Measurements from ENCODE around the gene FZD10.

Gene FZD10

DNA sequence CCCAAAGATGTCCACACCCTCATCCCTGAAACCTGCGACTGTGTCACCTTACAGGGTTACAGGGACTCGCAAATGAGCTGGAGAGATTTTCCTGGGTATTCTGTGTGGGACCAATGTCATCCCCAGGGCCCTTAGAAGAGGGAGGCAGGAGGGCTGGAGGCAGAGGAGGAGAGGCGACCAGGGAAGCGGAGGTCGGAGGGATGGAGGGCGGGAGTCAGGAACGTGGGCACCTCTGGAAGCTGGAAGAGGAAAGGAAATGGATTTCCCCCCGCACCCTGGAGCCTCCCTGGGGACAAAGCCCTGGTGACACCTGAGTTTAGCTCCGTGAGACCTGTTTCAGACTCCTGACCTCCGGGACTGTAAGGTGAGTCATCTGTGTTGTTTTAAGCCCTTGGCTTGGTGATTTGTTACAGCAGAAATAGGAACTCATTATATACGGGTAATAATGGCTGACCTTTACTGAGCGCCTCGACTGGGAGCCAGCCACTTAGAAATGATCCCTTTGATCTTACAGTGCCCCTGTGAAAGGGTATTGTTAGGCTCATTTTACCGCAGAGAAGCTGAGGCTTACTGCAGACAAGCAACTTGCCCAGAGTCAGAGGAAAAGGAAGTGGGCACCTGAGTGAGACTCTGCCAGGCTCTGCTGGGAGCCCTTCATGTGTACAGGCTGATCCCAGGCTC lies 29.3 kb upstream of the FZD10 start:
- DNase-seq: no peak

DNA sequence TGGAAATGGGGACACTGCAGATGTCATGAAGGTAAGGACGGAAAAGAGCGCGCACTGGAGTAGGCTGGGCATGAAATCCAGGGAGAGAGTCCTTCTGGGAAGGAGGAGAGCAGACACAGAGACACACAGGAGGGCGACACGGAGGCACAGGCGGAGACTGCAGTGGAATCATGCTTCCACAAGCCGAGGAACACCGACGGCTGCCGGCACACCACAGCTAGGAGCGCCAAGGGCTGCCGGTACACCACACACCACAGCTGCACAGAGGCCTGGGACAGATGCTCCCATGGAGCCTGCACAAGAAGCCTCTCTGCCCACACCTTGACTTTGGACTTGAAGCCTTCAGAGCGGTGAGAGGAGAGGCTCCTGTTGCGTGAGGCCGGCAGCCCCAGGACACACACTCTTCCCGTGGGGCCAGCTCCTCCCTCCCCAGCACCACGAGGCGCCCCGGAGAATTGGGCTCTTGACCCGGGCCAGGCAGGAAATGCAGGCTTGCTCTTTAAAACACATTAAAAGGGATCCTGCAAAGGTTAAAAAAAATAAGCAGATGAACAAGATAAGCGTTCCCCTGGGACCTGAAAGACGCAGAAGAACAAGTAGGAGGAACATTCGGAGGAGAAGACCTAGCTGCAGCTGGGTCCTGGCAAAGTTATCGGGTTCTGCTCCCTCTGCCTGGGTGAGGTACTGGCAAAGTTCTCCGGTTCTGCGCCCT lies 28.3 kb upstream of the FZD10 start:
- DNase-seq: no peak

DNA sequence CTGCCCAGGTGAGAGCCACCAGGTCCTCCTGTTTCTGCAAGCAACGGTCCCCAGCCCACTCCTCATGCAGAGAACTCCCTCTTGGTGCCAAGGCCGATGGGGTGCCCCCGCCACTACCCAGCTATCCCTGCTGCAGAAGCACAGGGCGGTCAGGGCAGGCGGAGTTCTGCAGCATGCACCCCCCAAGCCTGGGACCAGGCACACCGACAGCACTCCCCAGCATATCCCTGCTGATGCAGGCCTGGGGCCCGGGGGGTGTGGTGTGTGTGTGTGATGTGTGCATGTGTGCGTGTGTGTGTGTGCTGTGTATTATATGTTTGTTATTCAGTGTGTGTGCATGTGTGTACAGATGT lies 27.7 kb upstream of the FZD10 start:
- no peak for DNase-seq

DNA sequence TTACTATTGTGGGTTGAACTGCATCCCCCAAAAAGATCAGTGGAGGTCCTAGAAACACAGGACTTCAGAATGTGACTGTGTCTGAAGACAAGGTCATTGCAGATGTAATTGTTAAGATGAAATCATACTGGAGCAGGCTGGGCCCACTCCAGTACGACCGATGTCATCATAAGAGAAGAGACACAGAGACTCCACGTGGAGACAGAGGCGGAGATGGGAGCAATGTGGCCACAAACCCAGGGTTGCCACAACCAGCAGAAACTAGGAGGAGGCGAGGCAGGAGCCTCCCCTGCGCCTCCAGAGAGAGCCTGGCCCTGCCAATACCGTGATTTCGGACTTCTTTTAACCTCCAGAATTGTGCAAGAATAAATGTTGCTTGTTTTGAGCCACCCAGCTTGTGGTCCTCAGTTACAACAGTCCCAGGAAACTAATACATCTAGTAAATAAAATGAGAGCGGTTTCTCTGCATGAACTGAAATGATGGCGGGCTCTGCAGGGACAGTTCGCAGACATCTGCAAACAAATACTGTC lies 25.7 kb upstream of the FZD10 start:
- DNase-seq: no peak

DNA sequence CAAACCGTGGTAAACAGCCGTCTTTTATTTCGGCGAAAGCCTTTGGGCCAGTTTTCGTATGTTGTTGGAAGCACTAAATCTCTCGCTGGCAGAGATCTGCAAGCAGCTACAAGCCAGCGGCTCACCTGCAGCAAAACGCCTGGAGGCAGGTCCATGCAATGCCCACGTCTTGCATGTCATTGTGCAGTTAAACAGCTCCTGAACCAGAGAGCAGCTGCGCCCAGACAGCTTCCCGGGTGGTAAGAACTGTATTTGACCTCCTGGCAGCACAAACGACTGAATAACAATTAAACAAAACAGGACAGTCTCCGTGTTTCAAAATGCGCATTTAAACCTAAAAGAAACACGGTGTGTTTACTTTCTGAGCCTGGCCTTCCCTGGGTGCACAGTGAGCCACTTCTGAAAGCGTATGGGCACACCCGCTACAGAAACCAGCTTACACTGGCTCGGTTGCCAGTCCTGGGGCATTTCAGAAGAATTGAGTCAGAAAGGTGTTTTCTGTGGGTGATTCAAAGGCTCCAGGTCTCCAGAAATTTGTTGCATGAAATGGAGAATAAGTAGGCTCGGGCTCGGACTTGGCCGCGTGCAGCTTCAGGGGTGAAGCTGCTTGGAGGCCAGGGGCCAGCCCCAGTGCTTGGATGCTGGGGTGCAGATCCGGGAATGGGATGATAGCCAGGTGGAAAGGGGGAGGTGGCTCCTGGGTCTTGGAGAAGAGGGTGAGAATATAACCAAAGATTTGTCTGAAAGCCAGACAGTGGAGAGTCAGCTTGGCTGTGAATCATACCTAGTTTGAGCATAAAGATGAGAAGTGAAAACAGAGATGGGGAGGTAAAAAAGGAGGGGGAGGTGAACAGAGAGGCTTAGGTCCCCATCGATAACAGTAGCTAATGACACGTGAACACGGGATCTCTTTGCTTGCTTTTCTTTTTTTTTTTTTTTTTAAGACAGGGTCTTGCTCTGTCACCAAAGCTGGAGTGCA lies 24.9 kb upstream of the FZD10 start:
- no peak for DNase-seq

DNA sequence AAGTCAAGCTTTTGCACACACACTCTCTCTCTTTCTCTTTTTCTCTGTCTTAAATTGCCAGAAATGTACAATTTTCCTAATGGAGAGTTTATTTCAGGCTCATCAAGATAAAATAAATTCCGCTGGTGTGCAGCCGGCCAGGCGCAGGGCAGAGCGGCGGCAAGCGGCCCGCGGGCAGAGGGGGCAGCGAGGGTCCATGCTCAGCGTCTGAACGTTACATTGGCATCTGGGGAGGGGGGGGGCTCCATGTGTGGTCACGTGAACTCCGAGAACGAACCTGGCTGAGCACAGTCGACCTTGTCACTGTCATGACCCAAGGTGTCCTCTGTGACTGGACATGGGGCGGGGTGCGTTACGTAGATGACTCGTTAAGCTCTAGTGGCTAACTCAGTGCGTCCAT lies 23.8 kb upstream of the FZD10 start:
- no peak for DNase-seq

DNA sequence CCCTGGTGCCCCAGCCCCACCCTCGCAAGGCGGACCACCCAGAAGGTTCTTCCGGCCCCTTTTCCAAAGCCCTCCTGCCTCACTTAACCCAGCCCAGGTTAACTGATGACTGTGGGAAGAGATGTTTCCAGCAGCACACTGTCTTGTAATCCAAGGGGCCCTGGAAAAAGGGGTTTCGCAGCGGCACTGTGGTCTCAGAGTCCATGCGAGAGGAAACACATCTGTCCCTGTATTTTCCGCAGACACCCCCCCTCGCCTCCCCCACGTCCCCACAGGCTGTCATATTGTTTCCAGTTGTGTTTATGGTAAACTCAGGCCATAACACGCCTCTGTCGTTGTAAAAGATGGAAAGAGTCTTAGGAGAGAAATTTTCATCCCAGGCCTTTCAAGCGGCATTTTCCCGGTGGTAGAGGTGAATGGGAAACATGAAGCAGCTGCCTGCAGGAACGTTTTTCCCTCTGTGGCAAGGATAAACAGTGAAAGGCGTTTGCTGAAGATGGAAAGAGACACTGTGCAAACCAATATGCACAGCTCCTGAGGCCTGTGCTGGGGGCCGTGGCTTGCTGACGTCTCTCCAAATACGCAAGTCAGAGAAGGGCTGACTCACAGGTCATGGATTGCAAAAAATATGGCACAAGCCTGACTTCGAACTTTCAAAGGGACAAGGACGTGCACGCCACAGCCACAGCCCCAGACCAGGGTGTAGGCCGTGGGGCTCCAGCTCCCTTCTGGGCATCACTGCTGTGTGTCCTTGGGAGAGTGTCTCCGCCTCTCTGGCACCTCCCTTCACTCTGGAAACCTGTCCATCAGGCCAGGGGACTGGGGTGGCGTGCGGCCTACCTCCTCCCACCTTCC lies 22.5 kb upstream of the FZD10 start:
- no peak for DNase-seq

DNA sequence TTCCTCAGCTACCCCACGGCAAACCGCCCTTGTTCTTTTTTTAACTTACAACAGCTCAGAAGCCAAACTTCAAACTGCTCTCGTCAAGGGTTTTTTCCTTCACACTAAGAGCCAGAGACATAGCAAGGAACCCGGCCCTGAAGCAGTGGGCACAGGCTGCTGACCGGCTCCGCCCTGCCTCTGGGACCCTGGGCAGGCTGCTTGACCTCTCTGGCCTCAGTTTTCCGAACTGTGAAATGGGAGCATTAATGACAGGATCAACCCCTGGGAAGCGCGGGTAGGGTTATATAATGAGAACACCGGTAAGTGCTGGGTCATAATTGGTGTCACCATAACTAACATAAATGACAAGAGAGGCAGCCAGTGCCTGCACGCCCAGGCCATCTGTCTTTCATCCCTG lies 21.2 kb upstream of the FZD10 start:
- no peak for DNase-seq

DNA sequence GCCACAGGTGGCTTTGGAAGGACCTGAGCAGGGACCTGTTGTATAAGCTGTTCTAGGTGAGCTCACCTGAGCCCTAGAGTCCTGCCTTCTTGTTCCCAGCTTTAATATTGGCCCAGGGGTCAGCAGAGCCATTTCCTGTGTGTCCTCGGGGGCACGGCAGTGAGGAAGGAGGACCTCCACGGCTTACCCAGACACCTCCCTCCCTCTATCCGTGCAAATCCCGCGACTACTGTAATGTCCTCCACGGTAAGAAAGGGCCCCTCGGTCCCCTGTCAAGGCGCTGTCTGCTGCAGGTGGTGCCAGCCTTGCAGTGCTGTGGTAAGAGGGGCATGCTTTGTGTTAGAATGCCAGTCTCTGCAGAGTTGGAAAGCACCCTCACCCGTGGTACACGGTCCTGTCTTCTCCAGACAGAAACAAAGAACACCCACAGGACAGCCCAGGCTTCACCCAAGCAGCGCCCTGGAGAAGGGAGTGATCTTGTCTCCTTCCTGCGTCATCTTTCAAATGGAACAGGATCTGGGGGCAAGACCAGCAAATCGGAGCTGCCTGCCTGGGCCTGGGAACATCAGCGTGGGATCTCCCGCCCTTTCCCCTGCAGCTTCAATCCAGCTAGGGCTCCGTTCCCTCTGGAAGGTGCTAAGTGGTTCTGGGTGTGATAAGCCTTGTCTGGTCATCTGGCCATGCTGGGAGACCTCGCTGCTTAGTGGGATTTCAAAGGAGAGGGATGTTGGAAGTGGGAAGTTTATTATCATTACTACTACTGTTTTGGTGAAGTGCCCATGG lies 20.2 kb upstream of the FZD10 start:
- DNase-seq: no peak

DNA sequence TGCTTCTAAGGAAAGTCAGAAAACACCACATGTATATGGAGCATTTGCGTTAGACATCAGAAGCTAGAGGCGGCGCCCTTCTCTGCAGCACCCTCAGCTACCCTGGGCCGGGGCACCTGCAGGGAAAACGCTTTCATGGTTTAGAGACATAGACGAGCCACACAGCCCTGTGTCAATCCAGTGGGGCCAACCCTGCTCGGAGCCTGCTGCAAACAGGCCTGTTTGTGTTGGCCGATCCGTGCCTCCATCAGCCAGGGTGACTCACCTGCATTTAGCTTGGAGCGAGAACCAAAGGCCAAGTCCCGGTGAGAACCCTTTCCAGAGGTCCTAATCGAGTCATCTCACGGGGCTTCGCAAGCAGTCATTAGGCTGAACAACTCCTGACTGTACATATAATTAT lies 19.5 kb upstream of the FZD10 start:
- DNase-seq: no peak

DNA sequence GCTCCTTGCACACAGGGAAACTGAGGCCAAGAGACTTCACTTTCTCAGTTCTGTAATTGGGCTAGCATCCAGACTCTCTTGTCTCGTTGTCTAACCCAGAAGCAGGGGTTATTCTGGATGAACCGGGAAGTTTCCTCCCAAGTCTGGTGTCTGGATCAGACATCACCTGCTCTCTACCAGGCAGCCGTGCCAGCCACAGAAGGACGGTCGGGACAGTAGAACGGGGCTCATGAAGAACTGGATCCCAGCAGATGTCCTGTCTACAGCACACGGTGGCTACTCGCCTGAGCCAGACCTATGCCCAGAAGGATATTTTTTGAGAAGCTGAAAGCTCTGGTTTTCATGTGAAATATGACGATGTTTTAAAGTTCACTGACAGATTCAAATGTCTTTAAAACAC lies 19.1 kb upstream of the FZD10 start:
- no peak for DNase-seq

DNA sequence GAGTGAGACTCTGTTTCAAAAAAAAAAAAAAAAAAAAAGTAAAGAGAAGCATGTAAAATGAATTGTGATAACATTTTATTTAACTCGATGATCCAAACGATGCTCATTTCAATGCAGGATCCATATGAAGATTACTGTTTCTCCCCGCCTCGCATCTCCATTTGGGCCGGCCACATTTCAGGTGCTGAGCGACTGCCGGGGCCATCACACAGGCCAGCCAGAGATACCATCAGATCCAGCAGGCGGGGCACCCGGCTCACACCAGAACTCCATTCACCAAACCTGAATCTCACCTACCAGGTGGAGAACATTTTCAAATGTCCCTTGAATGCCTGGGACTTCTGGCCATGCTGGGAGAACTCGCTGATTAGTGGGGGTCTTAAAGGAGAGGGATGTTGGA lies 18.0 kb upstream of the FZD10 start:
- DNase-seq: no peak

DNA sequence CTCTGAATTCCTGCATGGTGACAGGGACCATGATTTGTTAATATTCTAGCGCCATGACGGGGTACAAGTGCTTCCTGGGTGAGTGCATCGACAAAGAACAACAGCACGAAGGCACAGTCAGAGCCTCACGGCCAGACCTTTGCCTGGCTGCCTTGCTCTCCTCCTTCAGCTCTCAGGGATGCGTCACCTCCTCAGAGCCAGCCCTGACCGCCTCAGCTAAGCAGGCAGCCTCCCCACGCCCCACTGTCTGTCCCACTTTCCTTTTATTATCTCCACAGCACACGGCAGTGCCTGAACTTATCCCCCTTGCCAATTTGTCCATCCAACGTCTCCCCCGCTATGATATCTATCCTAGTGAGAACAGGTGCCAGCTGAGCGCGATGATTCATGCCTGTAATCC lies 16.5 kb upstream of the FZD10 start:
- no peak for DNase-seq

DNA sequence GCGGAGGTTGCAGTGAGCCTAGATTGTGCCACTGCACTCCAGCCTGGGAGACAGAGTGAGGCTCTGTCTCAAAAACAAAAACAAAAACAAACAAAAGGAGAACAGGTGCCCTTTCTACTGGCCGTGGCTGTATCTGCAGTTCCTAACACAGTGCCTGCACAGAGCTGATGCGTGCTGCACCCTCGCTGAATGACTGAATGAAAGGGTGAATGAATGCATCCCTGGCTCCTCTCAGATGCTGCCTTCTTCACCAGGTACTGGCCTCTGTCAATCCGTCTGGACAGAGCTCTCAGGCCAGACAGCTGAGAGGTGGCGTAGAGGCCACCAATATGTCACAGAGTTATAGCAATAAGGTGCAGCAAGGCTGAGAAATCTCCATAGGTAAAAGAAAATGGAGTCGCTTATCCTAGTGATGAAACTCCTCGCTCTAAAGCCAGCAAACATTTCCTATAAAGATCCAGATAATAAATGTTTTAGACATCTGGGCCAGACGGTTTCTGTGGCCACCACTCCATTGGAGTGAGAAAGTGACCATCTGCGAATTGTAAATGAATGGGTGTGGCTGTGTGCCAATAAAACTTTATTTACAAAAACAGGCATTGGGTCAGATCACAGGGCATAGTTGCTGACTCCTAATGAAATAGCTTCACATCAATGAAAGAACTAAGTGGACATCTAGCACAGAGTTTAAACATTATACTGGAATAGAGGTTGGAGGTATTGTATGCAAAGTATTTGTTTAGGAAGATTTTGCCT lies 15.9 kb upstream of the FZD10 start:
- DNase-seq: no peak

DNA sequence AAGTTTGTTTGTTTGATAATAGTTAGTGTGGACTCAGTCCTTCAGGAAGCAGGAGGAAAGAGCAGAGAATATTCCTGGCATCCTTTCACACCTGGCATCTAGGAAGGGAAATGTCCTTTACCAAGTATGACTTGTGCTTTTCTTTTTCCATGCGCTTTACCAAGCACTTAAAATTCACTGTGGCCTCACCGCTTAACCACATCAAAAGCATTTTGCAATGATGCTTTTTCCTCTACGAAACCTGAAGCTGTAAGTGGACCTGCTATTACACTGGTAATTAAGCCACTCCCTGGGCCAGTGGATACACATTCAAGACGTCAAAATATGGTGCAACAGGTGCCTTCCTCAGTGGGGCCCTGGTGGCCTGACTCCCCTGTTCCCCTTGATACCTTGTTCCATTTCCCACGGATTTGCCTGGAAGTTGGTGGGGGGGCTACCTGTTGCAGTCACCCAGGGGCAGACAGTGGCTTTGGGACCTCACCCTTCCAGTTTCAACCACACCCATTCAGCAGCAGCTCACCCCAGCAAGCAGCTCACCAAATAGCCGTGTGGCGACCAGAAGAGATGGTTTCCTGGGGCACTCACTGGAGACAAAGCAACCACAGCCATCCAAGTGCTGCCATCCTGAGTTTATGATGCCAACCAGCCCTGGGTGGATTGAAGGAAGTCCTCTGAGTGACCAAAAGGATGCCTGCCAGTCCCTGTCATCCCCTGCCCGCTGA lies 14.2 kb upstream of the FZD10 start:
- DNase-seq: peak in 1 of 5 experiments; percentile 13

DNA sequence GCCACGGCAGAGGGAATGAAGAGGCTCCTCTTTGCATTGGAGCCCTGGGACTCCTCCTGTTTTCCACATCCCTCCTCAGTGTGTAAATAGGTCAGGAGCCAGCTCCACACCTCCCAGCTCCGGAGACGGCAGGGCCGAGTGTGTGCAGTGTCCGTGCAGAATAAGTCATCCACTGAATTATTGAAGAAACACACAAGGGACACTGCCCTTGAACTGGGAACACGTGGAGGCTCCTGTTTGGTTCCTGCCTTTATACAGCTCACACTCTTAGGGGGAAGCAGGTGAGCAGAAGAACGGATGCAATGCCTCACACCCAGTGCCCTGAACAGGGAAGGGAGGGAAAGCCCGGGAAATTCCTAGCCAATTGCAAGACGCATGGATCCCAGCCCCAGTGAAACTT lies 10.4 kb upstream of the FZD10 start:
- DNase-seq: no peak

DNA sequence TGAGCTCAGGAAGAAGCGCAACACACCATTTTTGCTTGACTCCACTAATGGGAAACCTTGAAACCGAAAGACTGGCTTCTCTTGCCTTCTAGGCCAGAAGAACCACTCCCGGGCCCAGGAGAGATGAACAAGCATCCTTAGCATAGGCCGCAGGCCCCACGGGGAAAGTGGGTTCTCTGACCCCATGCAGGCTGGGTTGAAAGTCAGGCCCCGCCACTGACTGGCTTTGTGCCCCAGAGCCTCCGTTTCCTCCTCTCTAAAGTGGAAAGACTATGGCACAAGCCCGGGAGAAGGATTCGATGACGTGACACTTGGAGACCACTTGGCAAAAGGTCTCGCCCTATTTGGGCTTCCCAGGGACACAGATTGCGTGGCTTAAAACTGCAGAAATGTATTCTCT lies 9.9 kb upstream of the FZD10 start:
- no peak for DNase-seq

DNA sequence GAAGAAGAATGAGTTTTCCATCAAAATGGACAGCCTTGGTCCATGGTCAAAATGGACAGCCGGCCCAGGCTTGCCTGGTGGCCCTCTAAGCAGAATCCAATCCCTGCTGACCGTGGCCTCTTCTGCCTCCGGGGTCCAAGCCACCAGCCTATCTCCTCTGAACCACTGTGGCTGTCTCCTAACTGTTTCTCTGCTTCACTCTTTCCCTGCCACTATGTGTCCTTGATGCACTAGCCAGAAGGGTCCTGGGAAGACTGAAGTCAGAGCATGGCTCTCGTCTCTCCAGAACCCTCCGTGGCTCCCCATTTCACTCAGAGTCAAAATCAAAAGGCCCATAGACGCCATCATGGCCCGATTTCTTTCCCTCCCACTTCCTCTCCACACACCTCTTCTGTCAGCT lies 8.5 kb upstream of the FZD10 start:
- DNase-seq: no peak

DNA sequence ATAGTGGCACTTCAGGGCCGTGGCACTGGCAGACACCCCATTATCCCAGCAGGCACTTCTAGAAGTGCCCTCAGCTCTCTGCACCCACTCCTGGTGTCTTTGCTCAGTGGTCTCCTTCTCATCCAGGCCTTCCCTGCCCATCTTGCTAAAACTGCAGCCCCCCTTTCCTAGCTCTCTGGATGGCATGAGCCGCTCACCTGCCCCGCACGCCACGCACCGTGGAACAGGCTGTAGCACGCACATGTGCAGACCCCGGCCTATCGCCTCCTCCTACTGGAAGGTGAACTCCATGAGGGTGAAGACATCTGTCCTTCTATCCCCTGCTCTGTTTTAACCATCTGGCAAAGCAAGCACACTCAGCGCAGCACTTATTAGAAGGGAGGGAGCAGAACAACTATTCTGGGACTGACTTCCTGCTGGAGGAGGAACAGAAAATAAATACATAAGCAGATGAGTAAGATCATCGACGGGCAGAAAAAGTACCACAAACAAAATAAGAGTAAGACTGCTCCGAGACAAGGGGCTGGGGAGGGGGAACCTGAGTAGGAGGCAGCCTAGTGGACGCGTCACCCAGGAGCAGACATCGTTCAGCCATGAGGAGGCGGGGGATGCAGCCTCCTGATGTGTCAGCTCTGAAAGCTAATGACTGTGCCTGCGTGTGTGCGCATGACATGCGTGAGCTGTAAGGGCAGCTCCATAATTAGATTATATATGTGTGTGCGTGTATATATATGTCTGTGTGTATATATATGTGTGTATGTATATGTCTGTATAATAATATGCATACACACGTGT lies 7.8 kb upstream of the FZD10 start:
- no peak for DNase-seq

All from T-helper 2 cell (primary cell).